GM10847 (cell line): ENCODE measurements around the gene WDR76.
A peak's percentile ranks its signal among the peaks of the same experiment; 100 is the strongest.

Experiments used
- POLR2A ChIP-seq: IDR thresholded peaks from 2 replicates; pipeline ENCODE4 v1.6.1; 2011; ENCODE audit not compliant: insufficient read length; ENCODE audit errors: extremely low read depth

Gene WDR76

DNA sequence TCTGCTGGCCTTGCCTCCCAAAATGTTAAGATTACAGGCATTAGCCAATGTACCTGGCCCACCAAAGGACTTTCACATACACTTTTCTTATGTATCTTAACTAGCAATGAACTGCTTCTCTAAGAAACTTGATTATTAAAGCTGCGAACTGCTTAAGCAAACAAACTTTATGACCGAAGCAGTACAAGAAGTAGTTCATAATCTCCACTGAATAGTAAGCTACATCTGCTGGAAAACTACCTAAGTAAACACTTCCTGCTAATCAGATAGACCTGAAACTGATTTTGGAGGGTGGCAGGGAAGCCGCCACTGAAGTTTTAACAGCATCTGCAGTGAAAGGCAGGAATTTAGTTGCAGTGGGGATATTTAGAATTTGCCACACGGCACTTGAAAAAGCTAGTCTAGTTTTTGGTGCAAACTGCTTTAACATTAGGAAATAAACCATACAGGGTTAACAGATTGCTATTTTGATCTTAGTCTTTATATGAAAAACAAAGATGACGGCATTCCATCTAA is 18.3 kb upstream of the WDR76 start:
- no peak for TF ChIP-seq POLR2A

DNA sequence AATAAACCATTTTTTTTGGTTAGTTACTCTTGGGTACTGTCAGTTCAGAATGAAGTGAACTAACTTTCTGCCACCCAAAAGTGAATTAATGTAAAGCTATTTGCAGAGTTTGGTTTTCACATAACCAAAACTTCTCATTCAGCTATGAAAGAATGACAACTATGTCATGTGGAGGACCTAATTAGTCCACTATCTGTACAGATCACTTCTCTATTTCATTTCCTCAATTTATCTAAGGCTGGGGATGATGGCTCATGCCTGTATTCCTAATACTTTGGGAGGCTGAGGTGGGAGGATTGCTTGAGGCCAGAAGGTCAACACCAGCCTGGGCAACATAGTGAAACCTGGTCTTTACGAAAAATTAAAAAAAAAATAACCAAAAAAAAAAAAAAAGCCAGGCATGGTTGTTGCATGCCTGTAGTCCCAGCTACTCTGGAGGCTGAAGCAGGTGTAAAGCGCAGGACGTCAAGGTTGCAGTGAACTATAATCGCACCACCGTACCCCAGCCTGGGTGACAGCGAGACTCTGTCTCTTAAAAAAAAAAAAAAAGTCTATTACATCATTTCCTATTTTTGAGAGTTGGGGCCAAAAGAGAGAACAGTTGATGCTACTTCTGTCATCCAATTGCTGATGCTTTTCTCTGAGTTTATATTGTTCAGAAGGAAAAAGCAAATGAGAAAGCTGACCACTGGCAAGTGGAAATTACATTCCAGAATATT is 17.7 kb upstream of the WDR76 start:
- no peak for TF ChIP-seq POLR2A

DNA sequence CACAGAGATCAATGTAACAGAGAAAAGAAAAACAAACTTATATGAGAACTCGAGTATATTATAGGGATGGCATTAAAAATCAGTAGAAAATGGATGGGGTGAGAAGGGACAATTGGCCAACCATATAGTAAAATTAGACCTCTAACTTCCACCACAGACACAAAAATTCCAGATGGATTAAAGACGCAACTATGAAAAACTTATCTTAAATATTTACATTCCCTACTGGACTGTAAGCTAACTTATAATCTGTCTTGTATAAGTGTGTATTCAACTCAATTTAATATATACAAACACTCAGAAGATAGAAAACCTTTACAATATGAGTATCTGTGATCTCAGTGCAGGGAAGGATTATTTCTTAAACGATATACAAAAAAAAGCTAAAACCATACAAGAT is 5.3 kb upstream of the WDR76 start:
- no peak for TF ChIP-seq POLR2A

DNA sequence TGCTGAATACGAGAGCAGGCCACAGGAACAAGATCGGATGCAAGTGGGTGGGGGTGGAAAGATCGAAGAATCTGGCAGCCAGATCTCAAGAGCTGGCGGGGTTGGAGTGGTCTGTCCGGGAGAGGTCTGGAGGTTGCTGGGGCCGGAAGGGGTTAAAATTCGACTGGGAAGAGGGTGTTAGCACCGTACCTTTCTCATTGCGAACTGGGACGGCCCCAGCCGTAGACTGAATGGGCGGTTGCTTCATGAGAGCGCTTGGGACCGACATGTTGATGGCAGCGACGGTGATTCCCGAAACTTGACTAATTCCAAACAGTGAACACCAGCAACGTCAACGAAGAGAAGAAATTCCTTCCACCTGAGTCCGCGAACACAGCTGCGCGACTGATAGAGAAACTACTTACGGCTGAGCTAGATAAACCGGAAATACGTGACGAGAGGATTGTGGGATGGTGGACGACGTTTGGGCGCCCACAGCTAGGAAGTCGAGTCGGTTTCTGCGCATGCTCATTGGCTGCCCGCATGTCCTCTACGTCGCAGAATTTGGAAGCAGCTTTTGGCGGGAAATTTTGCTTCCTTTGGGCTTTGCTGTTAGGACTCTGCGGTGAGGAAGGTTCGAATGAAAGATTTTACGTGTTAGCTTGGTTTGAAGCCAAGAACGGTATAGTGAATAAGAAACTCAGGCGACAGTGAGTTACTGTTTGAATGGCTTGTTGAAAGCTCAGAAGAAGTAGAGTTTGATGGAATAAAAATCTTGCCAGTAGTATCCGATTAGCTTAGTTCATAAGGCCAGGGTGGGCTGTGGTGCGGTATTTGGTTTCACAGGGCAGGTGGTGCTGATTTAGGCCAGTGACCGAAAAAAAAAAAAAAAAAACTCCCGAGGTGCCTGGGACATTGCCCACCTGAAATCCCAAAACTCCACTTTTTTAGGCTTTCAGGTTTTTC is 2.2 kb upstream of the WDR76 start, which contains the start of gene MFAP1:
MFAP1 (minus strand) TSS at position 389 of the 945 bp plus-strand sequence; CDS start at position 268, 121 bp downstream.
- peak; percentile 70 for TF ChIP-seq POLR2A

DNA sequence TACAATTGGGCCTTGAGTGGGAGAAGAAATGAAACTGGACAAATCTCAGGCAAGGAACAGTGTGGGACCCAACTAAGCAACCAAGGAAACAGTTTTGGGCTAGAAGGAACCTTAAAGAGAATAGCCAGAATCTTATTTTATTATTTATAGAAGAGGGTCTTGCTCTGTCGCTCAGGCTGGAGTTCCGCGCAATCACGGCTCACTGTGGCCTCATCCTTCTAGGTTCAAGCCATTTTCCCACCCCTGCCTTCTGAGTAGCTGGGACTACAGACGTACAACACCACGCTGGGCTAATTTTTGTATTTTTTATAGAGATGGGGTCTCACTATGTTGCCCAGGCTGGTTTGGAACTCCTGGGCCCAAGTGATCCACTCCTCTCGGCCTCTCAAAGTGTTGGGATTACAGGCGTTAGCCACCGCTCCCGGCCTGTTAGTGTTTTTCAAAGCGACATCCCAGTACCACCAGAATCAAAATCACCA is 734 bp upstream of the WDR76 start:
- TF ChIP-seq POLR2A: no peak

DNA sequence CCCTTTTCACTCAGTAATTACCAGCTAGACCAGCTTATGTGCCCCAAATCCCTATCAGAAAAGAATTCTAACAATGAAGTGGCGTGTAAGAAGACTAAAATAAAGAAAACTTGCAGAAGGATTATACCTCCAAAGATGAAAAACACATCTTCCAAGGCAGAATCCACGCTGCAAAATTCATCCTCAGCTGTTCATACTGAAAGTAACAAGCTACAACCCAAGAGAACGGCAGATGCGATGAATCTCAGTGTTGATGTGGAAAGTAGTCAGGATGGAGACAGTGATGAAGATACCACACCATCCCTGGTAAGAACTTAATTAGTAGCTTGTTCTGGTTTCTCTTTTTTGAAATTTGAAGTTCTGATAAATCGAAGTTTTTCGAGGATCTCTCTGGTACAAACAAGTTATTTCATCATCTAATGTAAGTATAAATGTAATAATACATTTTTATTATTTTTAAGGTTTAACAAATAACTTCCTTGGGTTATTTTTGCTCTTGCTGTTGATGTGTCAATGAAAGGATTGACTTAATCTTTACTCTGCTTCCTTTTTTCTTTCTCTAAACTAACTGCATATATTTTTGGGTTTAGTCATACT is 1.4 kb downstream of the WDR76 start:
- no peak for TF ChIP-seq POLR2A

DNA sequence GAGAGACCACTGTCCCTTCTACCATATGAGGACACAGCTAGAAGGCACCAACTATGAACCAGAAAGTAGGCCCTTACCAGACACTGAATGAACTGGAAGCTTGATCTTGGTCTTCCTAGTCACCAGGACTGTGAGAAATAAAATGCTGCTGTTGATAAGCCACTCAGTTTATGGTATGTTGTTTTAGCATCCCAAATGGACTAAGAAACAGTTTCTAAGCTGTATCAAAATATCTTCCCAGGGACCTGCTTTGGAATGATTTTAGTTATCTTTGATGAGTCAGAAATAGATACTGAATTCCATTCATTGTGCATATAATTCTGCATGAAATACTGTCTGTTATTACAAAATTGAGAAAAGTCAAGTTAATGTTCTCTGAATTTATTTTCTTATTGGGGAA is 18.6 kb downstream of the WDR76 start:
- no peak for TF ChIP-seq POLR2A

DNA sequence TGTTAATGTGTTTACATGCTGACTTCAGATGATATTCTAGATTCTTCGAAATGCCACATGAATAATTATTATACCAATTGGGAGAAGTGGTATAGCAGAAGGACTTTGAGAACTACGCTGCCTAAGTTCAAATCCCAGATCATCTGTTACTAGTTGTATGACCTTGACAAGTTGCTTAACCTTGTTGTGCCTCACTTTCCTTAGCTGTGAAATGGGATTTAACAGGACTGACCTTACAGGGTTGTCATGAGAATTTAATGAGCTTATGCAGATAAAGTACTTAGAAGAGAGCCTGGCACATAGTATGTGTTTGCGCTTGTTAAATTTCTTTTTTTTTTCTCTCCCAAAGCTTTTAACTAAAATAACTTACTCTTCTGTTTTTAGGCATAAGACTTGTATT is 24.4 kb downstream of the WDR76 start:
- TF ChIP-seq POLR2A: no peak

DNA sequence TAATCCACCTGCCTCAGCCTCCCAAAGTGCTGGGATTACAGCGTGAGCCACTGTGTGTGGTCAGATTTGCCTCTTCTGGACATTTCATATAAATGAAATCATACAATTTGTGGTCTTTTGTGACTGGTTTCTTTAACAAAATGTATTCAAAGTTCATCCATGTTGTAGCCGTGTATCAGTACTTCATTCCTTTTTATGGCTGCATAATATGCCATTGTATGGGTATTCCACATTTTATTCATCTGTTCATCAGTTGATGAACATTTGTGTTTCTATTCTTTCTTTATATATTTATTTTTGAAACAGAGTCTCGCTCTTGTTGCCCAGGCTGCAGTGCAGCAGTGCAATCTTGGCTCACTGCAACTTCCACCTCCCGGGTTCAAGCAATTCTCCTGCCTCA is 25.8 kb downstream of the WDR76 start:
- no peak for TF ChIP-seq POLR2A

DNA sequence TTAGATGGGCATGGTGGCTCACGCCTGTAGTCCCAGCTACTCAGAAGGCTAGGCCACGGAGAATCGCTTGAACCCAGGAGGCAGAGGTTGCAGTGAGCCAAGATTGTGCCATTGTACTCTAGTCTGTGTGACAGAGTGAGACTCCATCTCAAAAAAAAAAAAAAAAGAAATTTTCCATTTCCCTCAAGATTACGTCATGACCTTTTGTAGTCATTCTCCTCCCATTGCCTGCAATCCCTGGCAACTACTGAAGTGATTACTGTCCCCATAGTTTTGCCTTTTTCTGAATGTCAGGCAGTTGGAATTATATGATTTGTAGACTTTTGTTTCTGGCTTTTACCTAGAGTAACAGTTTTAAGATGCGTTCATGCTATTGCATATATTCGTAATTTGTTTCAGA is 28.0 kb downstream of the WDR76 start:
- no peak for TF ChIP-seq POLR2A

DNA sequence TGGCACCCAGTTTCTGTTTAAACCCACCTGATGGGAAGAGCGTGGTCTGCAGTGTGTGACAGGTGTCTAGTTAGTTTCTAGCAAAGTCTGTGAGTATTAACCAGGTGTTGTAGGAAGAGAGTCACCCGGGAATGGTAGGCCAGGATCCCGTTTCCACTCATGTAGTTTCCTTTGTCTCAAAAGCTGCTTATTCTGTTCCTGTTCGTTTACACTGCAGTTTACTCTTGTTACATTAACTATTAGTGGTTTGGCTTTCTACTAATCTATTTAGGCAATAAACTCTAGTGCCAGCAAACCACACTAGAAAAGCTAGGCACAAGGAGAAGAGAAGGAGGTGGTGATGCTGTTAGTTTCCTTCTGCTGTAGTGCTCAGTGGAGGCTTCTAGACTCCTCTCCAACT is 32.7 kb downstream of the WDR76 start:
- no peak for TF ChIP-seq POLR2A

DNA sequence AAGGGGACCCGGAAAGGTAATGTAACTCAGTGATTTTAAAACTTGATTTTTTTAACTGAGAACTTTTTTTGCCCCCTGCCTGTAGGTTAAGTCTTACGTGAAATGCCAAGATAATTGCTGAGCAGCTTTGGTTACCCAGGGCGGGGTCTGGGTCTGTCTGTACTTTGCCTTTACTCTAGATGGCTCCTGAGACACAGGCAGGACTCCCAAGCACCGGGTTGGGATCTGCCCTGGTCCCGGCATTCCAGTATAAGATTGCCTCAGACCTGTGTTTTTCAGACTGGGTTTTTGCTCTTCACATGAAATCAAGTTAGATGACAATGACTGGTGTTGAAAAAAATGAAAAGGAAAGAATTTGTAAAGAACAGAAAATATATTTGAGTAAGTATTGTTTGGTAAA is 40.3 kb downstream of the WDR76 start:
- TF ChIP-seq POLR2A: no peak

DNA sequence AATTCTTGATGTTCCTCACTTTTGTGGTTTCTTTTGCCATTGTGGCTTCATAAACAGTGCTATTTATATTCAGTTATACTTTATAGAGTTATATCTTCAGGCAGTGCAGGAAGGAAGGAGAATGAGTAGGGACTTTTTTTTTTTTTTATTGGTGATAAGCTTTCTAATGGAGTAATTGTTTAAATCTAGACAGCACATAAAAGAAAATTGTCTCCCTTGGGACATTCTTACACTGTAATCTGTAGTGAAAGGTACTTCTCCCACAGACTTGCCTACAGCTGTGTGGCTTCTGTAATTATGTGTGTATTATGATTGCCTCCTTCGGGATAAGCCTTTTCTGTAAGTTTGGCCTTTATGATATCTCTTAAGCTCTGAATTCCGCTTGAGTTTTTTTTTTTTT is 41.6 kb downstream of the WDR76 start:
- no peak for TF ChIP-seq POLR2A

DNA sequence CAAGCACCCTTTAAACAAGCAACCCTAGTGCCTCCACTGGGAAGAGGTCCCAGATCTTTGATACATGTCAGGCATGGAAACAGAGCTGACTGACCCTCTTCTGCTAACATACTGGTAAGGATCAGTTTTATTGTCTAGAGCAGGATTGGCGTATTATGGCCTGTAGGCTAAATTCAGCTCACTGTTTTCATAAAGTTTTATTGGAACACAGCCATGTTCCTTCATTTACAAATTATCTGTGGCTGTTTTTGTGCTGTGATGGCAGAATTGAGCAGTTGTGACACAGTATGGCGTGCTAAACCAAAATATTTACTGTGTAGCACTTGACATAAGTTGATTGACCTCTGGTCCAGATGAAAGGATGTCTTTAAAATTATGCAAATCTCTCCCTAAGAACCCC is 45.0 kb downstream of the WDR76 start:
- no peak for TF ChIP-seq POLR2A

DNA sequence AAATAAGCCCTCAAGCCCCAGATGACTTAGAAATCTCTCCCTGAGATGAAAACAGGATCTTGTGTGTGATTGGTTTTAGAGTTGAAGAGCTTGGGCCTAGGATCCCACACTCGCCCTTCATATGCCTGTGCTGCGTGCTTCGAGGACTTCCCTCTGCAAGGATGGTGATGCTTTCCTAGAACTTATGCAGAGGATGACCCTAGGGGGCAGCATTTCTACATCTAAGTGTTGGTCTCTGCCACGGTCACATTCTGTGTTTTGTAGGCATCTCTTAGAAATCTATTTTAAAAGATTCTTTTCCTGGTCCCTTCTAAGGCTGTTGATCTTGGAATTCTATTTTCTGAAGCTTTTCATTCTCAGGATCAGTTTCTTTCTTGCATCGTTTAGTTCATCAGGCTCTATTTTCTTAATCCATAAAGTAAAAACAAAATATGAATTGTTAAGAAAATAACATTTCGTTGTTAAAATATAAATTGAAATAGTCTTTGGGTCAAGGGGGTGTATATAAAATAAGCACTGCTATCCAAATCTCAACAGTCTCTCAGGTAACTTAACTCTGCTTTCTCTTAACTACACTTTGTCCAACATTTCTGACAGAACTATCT is 45.7 kb downstream of the WDR76 start:
- no peak for TF ChIP-seq POLR2A
